ENCODE data around the gene EXOSC1. TPM values are rescaled to one million over a fixed set of nuclear protein-coding genes. Genes with fewer than 3 reads are reported as not detected.
"Not testable (repeated sequence)": the region's sequence is repeated elsewhere in the genome, so short reads cannot be mapped to it uniquely, and the experiment has no call there.

Gene EXOSC1, protein sequence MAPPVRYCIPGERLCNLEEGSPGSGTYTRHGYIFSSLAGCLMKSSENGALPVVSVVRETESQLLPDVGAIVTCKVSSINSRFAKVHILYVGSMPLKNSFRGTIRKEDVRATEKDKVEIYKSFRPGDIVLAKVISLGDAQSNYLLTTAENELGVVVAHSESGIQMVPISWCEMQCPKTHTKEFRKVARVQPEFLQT
- polyA plus RNA-seq (ENCODE audit: insufficient read length in 3 of 3) = 10 to 100 TPM; 32.0 to 43.3 (median 39.7) TPM
- long read RNA-seq, donor 1, transcript EXOSC1-204 (8 exons, 923 nt) = major isoform, 11 of 13 reads
- long read RNA-seq, donor 1, partial matches to known transcripts = 0 of 13 reads
- long read RNA-seq, donor 1, other reads (novel, unspliced or antisense) = 0 of 13 reads
- long read RNA-seq, donor 2, transcript EXOSC1-204 (8 exons, 923 nt) = major isoform, 19 of 27 reads
- long read RNA-seq, donor 2, partial matches to known transcripts = 8 of 27 reads
- long read RNA-seq, donor 2, other reads (novel, unspliced or antisense) = 0 of 27 reads
- long read RNA-seq, donor 3, transcript EXOSC1-204 (8 exons, 923 nt) = major isoform, 21 of 21 reads
- long read RNA-seq, donor 3, partial matches to known transcripts = 0 of 21 reads
- long read RNA-seq, donor 3, other reads (novel, unspliced or antisense) = 0 of 21 reads
- long read RNA-seq, donor 4, transcript EXOSC1-204 (8 exons, 923 nt) = major isoform, 16 of 18 reads
- long read RNA-seq, donor 4, partial matches to known transcripts = 0 of 18 reads
- long read RNA-seq, donor 4, other reads (novel, unspliced or antisense) = 0 of 18 reads
- long read RNA-seq, donor 5, transcript EXOSC1-204 (8 exons, 923 nt) = major isoform, 5 of 6 reads
- long read RNA-seq, donor 5, partial matches to known transcripts = 0 of 6 reads
- long read RNA-seq, donor 5, other reads (novel, unspliced or antisense) = 0 of 6 reads
- long read RNA-seq, donor 6, transcript EXOSC1-204 (8 exons, 923 nt) = major isoform, 7 of 9 reads
- long read RNA-seq, donor 6, partial matches to known transcripts = 0 of 9 reads
- long read RNA-seq, donor 6, other reads (novel, unspliced or antisense) = 0 of 9 reads
- long read RNA-seq, donor 7, transcript EXOSC1-204 (8 exons, 923 nt) = major isoform, 5 of 7 reads
- long read RNA-seq, donor 7, partial matches to known transcripts = 0 of 7 reads
- long read RNA-seq, donor 7, other reads (novel, unspliced or antisense) = 0 of 7 reads
- long read RNA-seq, donor 8, partial matches to known transcripts = 0 of 5 reads
- long read RNA-seq, donor 8, other reads (novel, unspliced or antisense) = 0 of 5 reads
- long read RNA-seq, donor 9, transcript EXOSC1-204 (8 exons, 923 nt) = major isoform, 20 of 26 reads
- long read RNA-seq, donor 9, partial matches to known transcripts = 6 of 26 reads
- long read RNA-seq, donor 9, other reads (novel, unspliced or antisense) = 0 of 26 reads
- long read RNA-seq, donor 10, transcript EXOSC1-204 (8 exons, 923 nt) = major isoform, 8 of 9 reads
- long read RNA-seq, donor 10, partial matches to known transcripts = 0 of 9 reads
- long read RNA-seq, donor 10, other reads (novel, unspliced or antisense) = 0 of 9 reads
- long read RNA-seq, donor 11, transcript EXOSC1-204 (8 exons, 923 nt) = major isoform, 10 of 12 reads
- long read RNA-seq, donor 11, partial matches to known transcripts = 0 of 12 reads
- long read RNA-seq, donor 11, other reads (novel, unspliced or antisense) = 0 of 12 reads
- long read RNA-seq, donor 12, transcript EXOSC1-211 (2 exons, 2,113 nt) = minor isoform, 6 of 37 reads
- long read RNA-seq, donor 12, transcript EXOSC1-204 (8 exons, 923 nt) = major isoform, 24 of 37 reads
- long read RNA-seq, donor 12, partial matches to known transcripts = 5 of 37 reads
- long read RNA-seq, donor 12, other reads (novel, unspliced or antisense) = 0 of 37 reads
- long read RNA-seq, donor 13, transcript EXOSC1-204 (8 exons, 923 nt) = major isoform, 7 of 9 reads
- long read RNA-seq, donor 13, partial matches to known transcripts = 0 of 9 reads
- long read RNA-seq, donor 13, other reads (novel, unspliced or antisense) = 0 of 9 reads
- long read RNA-seq, donor 14 = 0 reads
- long read RNA-seq, donor 15, transcript EXOSC1-204 (8 exons, 923 nt) = major isoform, 11 of 13 reads
- long read RNA-seq, donor 15, partial matches to known transcripts = 0 of 13 reads
- long read RNA-seq, donor 15, other reads (novel, unspliced or antisense) = 0 of 13 reads
- long read RNA-seq, donor 16, transcript EXOSC1-204 (8 exons, 923 nt) = major isoform, 16 of 19 reads
- long read RNA-seq, donor 16, partial matches to known transcripts = 0 of 19 reads
- long read RNA-seq, donor 16, other reads (novel, unspliced or antisense) = 0 of 19 reads

DNA sequence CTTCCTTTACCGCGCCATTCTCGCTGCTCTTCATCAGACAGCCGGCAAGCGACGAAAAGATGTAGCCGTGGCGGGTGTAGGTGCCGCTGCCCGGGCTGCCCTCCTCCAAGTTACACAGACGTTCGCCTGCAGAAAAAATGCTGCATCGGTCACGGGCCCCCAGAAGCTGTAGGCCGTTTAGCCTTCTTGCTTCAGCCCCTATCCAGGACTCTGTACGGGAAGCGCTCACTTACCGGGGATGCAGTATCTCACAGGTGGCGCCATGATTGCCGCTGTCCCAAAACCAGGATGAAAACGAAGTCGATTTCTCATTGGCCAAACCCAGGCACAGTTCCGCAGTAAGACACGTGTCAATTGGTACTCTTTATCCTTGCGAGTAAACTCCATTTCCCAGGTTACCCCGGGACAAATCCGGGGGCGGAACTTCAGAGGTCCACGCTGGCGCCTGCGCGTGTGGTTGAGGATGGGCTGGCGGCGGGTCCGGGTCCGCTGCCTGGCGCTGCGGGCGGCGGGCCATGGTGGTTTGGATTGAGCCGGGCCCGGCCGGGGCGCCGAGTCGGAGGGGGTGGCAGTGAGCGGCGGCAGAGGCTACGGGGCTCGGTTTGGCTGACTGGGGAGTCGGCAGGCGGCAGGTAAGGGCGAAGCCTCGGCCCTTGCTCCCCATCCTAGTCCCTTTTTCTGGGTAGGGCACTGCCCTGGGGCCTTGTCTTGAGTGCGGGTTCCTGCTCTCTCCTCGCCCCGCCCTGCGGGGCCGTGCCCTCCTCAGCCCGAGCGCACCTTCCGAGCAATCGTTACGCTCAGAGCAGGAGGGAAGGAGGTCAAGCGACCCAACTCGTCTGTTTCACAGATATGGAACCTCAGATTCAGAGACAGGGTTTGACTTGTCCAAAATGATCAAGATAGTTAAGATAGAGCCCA is at the start of gene EXOSC1, which contains the start of gene ZDHHC16:
Gene EXOSC1 (minus strand): TSS at position 285 of the 918 bp plus-strand sequence. CDS start 21 bp downstream, at position 264.
Gene ZDHHC16 (plus strand): TSS at position 454 of the 918 bp plus-strand sequence. CDS start 5,501 bp downstream, outside the sequence.
- DNase-seq = peak; percentile 96

DNA sequence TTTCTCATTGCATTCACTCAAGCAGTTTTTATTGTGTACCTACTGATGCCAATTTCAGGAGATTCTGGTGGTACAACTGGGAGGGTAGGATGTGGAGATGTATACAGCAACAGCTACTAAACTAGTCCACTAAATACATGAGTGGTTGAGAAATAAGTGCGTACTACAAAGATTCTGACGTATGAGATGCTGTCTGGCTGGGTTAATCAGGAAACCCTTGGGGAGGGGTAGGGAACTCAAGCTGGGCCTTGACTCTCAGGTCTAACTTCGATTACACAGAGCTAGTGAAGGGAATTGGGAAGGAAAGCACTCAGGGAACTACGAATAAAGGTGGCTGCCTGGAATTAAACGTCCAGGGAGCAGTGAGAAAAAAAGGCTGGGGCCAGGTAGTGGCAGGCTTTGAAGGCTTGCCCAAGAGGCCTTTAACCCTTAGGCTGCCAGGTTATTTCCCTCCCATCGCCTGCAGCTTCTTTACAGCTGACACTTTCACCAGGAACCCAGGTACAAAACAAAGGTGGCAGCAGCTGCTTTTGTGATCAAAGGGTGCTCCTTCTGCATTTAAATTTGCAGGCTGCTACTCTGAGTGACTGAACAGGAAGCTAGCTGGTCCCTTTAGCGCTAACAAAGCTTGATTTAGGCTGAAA is 49.2 kb upstream of the EXOSC1 start:
- DNase-seq = no peak

DNA sequence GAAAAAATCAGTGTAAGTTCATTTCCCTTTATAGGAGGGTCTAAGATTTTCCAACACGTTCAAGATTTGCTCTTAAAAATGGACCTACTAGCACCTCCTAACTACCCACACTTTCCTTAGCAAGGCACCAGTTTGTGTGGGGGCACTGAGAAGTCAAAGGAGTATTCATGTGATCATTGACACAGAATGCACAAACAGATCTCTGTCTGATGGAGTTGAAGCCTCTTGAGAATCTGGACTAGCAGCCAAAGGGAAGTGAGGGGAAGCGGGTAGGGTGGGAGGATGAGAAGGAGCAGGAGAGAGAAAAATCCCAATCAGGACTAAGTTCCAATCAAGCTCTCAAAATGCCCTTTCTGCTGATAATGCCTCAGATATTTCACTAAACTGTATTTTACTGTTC is 48.3 kb upstream of the EXOSC1 start:
- DNase-seq = no peak

DNA sequence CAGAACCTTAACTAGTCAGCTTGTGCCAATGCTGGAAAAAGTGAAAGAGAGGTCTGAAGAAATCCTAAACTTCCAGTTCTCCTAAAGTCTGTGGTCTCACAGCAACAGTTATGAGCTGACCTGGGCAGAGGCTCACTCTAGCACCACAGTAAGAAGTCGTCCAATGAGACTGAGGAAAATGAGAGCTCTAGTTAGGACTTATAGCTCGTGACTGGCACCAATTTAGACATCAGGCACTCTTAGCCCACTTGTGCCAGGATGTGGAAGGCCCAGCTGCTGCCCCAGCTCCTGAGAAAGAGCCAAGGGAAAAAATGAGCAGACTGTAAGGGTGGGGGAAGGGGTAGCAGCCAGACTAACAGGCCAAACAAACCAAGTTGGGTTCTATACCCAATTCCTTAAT is 44.8 kb upstream of the EXOSC1 start:
- no peak for DNase-seq

DNA sequence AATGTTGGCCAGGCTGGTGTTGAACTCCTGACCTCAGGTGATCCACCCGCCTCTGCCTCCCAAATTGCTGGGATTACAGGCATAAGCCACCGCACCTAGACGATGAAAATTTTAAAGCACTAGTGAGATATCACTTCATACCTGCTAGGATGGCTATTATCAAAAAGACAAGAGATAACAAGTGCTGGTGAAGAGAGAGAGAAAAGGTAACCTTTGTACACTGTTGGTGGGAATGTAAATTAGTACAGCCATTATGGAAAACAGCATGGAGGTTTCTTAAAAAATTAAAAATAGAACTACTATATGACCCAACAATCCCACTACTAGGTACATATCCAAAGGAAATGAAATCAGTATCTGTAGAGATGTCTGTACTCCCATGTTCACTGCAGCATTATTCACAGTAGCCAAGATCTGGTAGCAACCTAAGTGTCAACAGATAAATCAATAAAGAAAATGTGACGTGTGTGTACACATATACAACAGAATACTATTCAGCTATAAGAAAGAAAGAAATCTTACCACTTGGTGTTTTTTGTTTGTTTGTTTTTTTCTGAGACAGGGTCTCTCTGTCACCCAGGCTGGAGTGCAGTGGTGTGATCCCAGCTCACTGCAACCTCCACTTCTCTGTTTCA is 40.0 kb upstream of the EXOSC1 start:
- no peak for DNase-seq

DNA sequence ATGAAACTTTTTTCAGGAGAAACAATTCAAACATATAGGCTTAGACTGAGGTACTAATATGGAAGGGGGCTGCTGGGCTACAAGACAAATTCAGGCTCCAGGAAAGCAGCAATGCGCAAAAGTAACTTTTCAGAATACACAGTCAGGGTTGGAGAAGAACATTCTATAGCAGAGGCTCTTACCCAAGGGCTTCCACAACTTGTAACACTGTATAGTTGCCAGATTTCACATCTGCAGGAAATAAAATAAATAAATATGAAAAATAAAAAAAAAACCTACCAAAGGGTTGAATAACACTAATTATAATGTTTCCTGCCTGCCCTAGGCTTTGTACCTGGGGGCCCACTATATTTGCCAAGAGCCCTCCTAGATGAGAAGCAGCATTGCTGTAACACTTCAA is 38.1 kb upstream of the EXOSC1 start:
- DNase-seq = no peak

DNA sequence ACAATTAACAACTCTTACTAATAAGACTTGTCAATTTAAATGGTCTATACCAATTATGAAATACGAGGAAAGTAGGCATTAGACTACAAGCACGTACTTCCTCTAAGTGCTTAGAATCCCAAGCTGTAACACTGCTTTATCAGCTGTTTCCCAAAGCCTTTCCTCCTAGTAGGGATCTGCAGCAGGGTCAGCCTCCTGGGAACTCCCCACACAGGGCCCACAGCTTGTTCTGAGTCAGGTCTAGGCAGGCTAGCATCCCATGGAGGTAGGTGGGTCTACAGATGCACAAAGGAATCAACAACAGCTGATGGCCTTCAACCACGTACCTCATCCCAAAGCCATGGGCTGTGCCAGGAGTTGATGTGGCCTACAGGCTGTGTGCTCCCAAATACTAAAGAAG is 37.7 kb upstream of the EXOSC1 start:
- no peak for DNase-seq

DNA sequence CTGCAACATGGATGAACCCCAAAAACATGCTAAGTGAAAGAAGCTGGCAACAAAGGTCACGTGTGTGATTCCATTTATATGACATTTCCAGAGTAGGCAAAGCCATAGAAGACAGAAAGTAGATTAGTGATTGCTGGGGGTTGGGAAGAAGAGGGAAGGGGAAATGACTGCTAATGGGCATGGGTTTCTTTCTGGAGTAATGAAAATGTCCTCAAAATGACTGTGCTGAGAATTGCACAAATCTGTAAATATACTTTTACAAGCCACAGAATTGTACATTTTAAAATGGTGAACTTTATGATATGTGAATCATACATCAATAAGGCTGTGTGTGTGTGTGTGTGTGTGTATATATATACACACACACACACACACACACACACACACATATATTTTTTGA is 36.6 kb upstream of the EXOSC1 start:
- DNase-seq = no peak

DNA sequence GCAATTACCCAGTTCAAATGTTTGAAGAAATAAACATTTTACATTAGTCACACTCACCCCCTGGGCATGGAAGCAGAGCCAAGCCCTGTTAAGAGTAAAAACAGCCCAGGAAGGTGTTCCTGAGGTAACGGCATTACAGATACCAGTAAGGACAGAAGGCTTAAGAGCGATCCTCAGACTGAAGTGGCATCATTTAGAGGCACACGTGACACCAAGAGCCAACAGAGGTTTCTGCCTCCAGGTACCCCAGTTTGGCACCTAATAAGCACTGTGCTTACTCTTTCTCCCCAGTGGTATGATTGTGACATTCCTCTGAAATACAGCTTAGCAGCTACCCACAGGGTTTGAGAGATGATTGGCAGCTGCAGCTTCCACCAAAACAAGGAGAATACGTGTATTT is 35.3 kb upstream of the EXOSC1 start:
- DNase-seq = no peak

DNA sequence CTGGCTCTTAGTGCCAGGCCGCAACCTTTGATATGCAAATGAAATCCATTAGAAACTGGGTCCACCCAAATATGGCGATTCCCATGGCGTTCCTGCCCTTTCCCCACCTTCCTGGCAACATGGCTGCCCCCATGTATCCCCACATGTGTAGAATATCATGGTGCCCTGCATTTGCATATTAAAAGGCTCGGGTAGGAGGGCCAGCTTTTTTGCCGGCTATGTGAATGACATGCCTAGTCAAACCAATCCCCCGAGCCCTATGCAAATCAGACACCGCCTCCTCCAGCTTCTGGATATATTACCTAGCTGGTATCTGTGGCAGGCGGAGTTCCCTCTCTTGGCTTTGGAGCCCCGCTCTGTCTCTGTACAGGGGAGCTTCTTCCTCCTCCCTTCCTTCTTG is 34.1 kb upstream of the EXOSC1 start:
- DNase-seq = no peak

DNA sequence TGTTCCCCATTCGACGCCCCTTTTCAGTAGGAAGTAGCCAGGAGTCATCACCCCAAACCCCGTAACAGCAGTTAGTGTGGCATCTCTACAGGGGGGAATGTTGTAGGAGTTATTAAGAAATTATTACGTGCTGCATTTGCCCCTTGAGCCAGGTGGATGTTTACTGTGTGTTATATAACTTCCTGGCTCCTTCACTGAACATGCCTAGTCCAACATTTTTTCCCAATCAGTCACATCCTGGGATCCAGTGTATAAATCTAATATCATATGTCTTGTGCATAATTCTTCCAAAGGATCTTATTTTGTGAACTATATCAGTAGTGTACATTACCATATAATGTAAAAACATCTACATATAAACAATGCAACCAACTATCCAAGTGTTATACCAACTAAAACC is 33.6 kb upstream of the EXOSC1 start:
- DNase-seq = not testable (repeated sequence)

DNA sequence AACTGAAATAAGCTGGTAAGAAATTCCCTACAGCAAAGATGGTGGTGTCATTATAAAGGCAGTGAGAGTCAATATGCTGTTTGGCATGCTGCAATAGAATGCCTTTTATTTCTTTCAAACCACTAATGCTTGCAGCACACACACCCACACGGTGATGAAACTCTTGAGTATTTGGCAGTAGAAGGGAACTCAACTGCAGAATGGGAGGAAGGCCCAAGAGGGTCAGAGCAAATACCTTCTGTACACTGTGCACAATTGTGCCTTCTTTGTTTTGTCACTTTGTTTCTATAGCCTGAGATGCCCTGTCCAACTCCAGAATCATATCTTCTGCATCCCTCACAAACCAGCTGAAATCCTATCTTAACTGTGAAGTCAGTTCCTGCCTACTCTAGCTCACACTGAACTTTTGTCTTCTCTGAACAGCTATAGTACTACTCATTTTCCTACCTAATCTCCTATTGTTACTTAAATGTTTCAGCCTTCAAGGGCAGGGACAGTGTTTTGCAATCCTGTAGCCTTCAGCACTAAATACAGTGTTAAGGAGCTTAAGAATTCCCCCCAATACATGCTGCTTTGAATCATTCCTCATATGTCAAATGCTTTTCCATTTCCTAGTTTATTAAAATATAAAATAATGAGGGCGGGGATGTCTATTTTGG is 30.3 kb upstream of the EXOSC1 start:
- no peak for DNase-seq

DNA sequence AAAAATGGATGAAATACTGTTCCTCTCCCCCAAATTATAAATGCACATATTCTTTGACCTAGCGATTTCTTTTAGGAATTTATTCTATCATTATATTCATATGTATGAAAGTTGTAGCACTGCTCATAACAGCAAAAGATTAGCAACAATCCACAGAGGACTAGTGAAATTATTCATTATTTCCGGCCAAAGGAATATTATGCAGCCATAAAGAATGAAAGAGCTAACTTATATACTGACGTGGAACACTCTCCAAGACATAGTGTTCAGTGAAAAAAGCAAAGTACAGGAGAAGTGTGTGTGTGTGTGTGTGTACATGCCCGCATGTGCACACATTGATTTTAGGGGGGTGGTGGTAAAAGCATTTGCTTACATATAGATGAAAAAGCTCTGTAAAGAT is 29.1 kb upstream of the EXOSC1 start:
- DNase-seq = no peak

DNA sequence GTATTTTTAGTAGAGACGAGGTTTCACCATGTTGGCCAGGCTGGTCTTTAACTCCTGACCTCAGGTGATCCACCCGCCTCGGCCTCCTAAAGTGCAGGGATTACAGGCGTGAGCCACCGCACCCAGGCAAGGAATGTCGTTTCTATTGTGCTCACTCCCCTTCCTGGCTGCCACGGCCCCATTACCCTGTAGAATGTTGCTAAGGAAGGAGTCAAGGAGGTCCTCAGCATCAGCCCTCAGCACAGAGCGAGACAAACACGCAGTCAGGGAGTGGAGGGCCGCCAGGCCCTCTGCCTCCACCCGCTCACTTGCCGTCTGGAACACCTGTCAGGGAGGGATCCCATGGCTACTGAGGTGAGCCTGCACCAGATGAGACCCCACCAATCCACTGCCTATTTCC is 23.0 kb upstream of the EXOSC1 start:
- DNase-seq = not testable (repeated sequence)

DNA sequence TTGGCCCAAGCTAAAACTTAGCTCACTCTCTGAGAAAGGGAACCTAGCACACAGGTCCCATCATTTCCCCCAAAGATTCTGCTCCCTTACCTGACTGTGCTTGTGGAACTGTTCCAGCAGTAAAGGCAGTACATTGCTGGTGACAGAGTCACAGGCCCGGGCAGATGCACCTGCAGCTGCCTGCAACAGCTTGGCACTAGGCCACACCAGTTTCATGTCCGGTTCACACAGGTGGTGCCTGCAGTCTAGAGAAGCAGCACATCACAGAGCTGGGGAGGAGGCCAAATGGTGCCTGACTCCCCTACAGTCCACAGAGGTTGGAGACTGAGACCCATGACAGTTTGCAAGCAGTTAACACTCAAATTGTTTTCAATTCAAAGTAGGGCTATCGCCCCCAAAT is 22.4 kb upstream of the EXOSC1 start:
- no peak for DNase-seq

DNA sequence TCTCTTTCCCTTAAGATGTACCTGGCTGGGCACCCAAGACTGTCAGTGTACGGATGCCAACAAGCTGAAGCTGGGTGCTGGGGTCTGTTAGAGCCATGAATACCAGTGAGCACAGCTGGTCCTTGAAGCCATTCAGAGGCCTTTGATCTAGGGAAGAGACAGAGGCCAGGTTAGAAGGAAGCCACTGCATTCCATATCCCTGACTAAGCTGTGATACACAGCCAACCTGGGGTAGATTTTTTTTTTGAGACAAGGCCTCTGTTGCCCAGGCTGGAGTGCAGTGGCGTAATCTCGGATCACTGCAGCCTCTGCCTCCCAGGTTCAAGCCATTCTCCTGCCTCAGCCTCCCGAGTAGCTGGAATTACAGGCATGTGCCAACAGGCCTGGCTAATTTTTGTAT is 20.9 kb upstream of the EXOSC1 start:
- DNase-seq = no peak

DNA sequence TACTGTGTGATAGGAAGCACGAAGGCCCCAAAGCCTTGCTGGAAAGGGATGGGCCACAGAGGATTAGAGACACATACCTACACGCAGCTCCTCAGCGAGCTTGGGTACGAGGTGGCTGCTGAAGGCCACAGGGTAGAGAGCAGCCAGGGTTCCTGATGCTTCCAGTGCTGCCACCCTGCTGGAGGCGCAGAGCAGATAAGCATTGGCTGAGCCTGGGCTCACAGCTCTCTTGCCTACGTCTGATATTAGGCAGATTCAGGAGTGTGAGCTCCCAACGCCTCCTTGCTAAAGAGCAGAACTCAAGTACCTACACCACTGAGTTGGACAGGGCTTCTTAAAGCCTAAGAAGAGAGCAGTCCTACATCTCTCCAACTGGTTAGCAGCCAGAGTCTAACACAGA is 20.2 kb upstream of the EXOSC1 start:
- DNase-seq = no peak
